ENCODE results near the gene CADM2. TPM values are rescaled to one million over a fixed set of nuclear protein-coding genes. Genes with fewer than 3 reads are reported as not detected.

CADM2 gene
- total RNA-seq, 1 experiment from 2014 or later = 10.9 TPM

DNA sequence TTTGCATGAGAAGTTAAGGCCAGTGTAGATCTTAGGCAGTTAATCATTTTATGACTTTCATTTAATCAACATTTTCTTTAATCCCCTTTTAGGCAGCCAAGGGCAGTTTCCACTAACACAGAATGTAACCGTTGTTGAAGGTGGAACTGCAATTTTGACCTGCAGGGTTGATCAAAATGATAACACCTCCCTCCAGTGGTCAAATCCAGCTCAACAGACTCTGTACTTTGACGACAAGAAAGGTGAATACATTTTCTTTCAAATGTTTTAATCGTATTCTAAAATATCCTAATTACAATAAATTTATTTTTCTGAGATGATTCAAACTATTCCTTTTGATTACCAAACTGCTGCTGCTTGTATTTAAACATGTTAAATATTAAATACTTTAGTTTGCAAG is 843.2 kb downstream of the CADM2 start:
- no peak overlapping the region for H2BK20ac ChIP-seq (ENCODE audit: low read depth, low read length, poor library complexity, severe bottlenecking)
- no peak overlapping the region for H2AK5ac ChIP-seq (ENCODE audit: insufficient read length, low read length)
- H4K5ac ChIP-seq (ENCODE audit: insufficient read length, low read depth, low read length) = no peak overlapping the region
- no peak overlapping the region for H4K91ac ChIP-seq (ENCODE audit: insufficient read length, low read depth, low read length)
- H3K4me1 ChIP-seq (ENCODE audit: insufficient read depth, low read length) = no peaks in the 10 kb centered on the region
- no peak overlapping the region for H3K18ac ChIP-seq (ENCODE audit: insufficient read length, low read depth, low read length)
- H3K9ac ChIP-seq (ENCODE audit: extremely low read depth, insufficient read length, low read length) = no peak overlapping the region
- peaks cover 0 to 7% of the 10 kb centered on the region in 2 experiments; a peak in 1 of 4 replicates for H3K4me1 Mint-ChIP-seq
- no peak overlapping the region for H3K4ac ChIP-seq (ENCODE audit: low read depth, low read length)
- H3K9me3 ChIP-seq (ENCODE audit: control insufficient read depth, low read depth, low read length) = no peaks in the 10 kb centered on the region
- H3K9me3 Mint-ChIP-seq = peaks cover 14 to 16% of the 10 kb centered on the region in 2 experiments; a peak in 4 of 5 replicates
- no peaks in the 10 kb centered on the region for H3K79me1 ChIP-seq (ENCODE audit: insufficient read depth, low read depth, low read length, poor library complexity, severe bottlenecking)
- no peak overlapping the region for H2BK120ac ChIP-seq (ENCODE audit: low read depth, low read length, poor library complexity, severe bottlenecking)
- no peak overlapping the region for H3K27ac ChIP-seq (ENCODE audit: insufficient read length, low read depth, low read length)
- no peak overlapping the region for H3K14ac ChIP-seq (ENCODE audit: insufficient read depth, low read length)
- no peaks in the 10 kb centered on the region for H3K23me2 ChIP-seq (ENCODE audit: insufficient read length, low read depth, low read length, poor library complexity, severe bottlenecking)
- H3T11ph ChIP-seq (ENCODE audit: low read length) = no peak overlapping the region
- no peak overlapping the region for H3K27ac Mint-ChIP-seq
- no peak overlapping the region for H3K56ac ChIP-seq (ENCODE audit: insufficient read length, low read depth, low read length)
- H3K27me3 ChIP-seq (ENCODE audit: insufficient read depth, low read length) = no peaks in the 10 kb centered on the region
- H2AFZ ChIP-seq (ENCODE audit: low read length) = no peak overlapping the region
- DNase-seq = peak; percentile 34
- no peak overlapping the region for H2BK12ac ChIP-seq (ENCODE audit: insufficient read length, low read depth, low read length)
- TF ChIP-seq, protein P1, sequence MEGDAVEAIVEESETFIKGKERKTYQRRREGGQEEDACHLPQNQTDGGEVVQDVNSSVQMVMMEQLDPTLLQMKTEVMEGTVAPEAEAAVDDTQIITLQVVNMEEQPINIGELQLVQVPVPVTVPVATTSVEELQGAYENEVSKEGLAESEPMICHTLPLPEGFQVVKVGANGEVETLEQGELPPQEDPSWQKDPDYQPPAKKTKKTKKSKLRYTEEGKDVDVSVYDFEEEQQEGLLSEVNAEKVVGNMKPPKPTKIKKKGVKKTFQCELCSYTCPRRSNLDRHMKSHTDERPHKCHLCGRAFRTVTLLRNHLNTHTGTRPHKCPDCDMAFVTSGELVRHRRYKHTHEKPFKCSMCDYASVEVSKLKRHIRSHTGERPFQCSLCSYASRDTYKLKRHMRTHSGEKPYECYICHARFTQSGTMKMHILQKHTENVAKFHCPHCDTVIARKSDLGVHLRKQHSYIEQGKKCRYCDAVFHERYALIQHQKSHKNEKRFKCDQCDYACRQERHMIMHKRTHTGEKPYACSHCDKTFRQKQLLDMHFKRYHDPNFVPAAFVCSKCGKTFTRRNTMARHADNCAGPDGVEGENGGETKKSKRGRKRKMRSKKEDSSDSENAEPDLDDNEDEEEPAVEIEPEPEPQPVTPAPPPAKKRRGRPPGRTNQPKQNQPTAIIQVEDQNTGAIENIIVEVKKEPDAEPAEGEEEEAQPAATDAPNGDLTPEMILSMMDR (conservative IDR thresholded peaks at IDR 0.05) = peak; percentile 79
- H2BK5ac ChIP-seq (ENCODE audit: insufficient read length, low read length) = no peak overlapping the region
- no peaks in the 10 kb centered on the region for H4K20me1 ChIP-seq (ENCODE audit: control insufficient read depth, insufficient read depth, insufficient read length)
- no peak overlapping the region for H3K4me3 Mint-ChIP-seq
- no peaks in the 10 kb centered on the region for H3K79me2 ChIP-seq (ENCODE audit: insufficient read depth, low read length)
- H2BK15ac ChIP-seq (ENCODE audit: low read depth, low read length) = no peak overlapping the region
- no CpG with 5 or more reads among the region's 3 CpGs for WGBS (ENCODE audit: extremely low coverage, insufficient read length, low lambda C conversion rate)
- H3K4me2 ChIP-seq (ENCODE audit: insufficient read depth, insufficient read length, low read length) = no peak overlapping the region
- H3K36me3 Mint-ChIP-seq (ENCODE audit: insufficient read depth in 1 of 3, low read depth in 3 of 3) = peaks cover 0 to 6% (median 2%) of the 10 kb centered on the region in 3 experiments; a peak in 2 of 7 replicates
- H4K8ac ChIP-seq (replicated peaks; ENCODE audit: insufficient read length, low read depth, low read length) = no peak overlapping the region
- H3K27me3 Mint-ChIP-seq (ENCODE audit: low read depth) = no peaks in the 10 kb centered on the region
- H3K23ac ChIP-seq (ENCODE audit: insufficient read length, low read depth, low read length) = no peak overlapping the region

Measured in H9 (cell line).